AG08396 (cell line): Measurements from ENCODE around the gene CYP3A7.
A peak's percentile ranks its signal among the peaks of the same experiment; 100 is the strongest.
"Not testable (repeated sequence)": the region's sequence is repeated elsewhere in the genome, so short reads cannot be mapped to it uniquely, and the experiment has no call there.

Experiments
- DNase-seq: peaks from one replicate; pipeline ENCODE4 v3.0.0; 2012; ENCODE audit warnings: low spot score, mixed read lengths

Gene CYP3A7

DNA sequence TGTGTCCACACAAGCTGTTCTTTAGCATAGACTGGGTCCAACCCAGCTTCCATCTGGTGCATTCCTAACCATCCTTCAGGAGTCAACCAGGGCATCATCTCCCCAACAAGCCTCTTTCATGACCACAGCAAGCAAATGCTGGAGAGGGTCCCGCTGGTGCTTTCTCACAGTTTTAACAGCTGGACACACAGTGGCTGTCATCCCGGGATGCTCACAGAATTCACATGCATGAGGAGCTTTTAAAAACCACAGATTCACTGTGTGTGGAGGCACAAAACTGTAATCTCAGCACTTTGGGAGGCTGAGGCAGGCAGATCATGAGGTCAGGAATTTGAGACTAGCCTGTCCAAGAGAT lies 6.4 kb upstream of the CYP3A7 start:
- no peak for DNase-seq

DNA sequence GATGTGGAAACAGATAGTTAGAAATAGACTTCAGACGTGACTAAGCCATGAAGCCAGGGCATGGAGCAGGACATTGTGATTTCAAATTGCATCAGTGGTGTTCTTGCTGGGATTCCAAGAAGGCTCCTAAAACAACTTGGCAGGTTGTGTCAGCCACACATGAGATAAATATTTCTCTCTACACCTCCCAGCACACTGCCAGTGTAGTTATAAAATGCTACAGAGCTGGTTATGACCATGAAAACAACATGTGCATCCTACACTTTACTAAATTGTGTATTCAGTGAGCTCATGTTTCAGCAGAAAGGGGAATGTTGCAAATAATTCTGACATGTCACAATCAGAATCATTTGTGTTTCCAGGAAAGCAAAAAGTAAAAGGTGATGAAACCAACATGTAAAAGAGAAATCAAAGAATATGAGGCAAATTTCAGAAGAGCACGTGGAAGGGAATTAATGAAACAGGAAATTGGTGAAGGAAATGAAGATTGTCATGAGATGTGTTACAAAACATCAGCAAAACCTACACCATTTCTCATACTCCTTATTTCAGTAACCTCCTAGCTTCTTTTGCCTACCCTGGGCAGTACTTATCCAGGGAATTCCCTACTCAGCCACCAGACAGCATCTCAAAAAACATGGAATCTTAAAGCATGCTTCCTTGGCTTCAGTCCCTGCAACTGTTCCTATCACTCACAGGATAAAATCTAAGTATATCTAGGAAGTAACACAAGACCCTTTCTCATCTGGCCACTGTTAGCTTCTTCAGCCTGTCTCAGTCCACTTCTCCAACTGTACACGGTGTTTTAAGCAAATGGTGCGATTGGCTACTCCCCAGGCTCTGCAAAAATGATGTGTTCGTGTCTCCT lies 5.8 kb upstream of the CYP3A7 start:
- peak; percentile 16 for DNase-seq

DNA sequence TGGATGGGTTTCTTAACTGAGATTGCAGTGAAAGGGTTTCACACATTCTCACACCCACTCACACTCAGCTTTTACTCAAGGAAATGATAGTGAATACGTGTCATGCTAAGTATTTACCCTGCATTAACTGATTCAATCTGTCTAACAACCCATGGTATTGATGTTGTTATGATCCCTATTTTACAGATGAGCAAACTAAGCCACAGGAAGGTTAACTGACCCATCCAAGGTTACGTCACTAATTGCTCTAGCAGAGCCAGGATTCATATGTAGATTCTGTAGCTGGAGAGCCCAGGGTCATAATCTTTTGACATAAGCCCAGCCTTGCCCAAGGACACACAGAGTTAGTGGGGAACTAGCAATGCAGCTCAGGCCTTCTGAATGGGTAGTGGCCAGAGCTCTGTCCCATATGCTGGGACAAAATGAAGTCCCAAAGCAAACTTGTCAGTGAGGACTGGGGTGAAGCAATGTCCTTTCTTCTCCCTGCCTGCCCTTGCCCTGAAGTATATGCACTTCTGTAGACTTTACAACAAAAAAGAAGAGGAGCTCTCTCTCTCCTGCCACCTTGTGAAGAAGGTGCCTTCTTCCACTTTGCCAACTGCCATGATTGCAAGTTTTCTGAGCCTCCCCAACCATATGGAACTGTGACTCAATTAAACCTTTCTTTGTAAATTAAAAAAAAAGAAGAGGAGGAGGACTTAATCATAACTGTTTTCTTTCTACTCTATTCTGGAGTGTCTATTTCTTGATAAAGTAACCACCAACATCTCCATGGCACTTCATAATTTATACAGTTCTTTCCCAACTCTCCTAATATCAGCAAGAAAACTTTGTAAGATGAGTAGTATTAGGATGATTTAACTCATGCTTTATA lies 4.9 kb upstream of the CYP3A7 start:
- no peak for DNase-seq

DNA sequence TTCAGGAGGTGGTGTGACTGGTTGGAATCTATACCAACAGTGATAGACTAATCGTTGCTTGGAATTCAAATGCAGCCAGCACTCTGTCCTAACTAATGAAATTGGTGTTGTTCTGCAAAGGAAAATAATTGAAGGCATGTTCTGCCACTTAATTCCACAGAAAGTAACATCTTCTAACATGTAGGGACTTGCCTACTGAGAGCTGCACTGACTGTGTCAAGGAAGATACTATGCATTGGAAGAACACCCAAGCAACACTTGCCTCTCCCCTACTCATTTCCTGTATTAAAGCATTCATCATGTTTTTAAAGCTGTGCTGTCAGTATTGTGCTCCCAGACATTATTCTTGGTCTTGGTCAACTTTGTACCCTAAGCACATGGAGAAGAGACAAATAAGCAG lies 2.7 kb upstream of the CYP3A7 start:
- no peak for DNase-seq

DNA sequence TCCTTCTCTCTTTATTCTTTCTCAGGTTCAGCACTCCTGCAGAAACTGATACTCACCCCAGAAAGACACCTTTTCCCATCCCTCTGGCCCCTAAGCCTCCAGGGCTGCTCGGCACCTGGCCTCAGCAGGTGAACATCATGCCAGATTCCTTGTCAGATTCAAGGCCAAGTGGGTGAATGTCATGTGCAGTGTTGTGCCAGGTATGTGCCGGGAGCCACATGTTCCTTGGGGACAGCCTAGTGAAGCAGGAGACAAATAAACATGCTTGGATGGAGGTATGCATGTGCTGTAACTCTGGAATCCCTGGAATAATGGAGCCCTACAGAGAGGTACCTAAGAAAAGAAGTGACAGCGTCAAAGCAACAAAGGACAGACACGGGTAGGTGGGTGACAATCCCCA lies 1.7 kb upstream of the CYP3A7 start:
- DNase-seq, result not testable (repeated sequence)

DNA sequence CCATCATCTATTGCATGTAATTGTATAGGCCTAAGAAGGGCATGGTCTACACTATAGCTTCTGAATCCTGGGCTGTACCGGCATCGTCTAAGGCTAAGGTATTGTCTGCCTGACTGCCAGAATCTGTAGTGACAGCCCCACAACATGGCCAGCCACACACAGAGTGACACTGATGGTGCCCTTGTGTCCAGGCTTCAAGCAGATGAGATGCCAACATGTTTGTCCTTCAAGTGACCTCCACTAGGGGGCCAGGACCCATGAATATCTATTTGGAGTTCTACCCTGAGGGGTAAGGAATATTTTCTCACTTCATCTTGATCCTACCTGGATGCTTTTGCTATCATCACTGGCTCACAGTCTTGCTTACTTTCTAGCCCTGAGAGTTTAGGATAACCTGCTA lies 1.5 kb downstream of the CYP3A7 start:
- no peak for DNase-seq

DNA sequence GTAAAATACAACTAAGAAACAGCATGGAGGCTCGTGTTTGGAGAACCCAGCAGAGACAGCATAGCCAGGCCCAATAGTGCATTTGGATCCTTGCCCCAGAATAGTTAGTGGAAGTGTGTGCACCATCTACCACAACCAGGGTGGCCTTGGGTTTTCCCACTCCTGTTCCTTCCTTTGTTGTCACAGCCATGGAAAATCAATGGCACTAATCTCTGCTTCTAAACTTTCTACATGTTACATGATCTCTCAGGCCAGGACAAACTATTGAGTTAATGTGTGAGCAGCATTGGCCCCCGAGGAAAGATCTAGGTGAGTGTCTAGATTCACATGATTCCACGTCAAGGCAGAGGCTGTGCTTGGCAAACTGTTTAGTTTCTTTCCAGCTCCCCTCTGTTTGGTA lies 2.0 kb downstream of the CYP3A7 start:
- no peak for DNase-seq

DNA sequence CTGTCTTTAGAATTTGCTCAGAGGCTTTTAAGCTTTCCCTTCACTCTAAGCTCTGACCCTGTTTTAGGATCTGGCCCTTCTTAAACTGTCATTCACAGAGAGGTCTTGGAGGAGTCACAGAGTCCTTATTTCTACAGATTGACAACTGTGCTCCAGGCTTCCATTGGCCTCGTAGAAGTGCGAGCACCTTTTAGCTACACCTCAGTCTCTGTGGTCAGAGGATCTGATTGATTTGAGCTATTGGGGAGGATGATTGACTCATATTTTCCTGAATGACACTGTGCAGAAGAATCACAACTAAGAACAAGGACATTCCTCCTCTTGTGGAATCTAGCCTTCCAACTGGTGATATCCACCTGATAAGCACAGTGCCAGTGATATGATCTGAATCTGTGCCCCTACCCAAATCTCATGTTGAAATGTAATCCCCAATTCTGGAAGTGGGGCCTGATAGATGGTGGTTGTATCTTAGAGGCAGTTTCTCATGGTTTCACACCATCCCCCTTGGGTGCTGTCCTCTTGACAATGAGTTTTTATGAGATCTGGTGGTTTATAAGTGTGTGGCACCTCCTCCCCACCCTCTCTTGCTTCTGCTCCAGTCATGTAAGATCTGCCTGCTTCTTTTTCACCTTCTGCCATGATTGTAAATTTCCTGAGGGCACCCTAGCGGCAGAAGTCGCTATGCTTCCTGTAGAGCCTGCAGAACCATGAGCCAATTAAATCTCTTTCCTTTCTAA lies 3.2 kb downstream of the CYP3A7 start:
- DNase-seq, result no peak

DNA sequence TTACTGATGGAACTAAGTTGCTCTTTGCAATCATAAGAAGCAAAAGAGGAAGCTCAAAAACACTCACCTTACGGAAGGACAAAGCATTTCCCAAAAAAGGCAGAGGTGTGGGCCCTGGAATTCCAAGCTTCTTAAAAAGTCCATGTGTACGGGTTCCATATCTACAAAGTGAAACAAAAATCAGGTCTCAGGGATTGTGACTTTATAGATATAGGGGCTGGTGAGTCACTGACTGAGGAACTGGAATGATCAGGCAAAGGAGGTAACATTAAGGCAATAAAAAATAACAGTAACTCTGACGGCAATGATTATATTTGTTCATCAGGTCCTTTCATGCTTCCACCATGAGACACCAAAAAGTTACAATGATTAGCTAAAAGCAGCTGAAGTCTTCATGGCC lies 4.0 kb downstream of the CYP3A7 start:
- no peak for DNase-seq

DNA sequence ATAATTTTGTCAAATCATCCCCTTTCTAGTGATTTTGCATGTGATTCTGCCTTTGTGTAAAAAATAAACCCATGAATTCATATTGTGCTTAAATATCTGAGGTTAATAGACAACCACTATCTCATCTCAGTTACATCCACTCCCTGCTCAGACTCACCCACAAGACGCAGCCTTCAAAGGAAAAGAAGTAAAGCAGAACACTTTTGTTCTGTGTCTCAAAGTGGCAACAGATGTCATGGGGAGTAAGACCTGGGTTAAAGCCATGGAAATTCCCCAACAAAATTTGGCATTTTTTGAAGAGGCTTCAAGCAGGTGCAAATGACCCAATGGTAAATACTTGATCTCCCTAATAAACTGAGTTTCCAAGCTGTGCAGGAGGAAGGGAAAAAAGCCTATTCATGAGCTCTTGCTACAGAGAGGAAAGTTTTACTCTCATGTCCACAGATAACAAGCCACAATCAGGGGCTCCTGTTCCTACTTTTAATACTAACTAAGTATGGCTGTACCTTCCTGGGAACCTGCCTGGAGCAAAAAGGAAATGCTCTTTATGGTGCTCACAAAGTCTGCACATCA lies 4.7 kb downstream of the CYP3A7 start:
- no peak for DNase-seq

DNA sequence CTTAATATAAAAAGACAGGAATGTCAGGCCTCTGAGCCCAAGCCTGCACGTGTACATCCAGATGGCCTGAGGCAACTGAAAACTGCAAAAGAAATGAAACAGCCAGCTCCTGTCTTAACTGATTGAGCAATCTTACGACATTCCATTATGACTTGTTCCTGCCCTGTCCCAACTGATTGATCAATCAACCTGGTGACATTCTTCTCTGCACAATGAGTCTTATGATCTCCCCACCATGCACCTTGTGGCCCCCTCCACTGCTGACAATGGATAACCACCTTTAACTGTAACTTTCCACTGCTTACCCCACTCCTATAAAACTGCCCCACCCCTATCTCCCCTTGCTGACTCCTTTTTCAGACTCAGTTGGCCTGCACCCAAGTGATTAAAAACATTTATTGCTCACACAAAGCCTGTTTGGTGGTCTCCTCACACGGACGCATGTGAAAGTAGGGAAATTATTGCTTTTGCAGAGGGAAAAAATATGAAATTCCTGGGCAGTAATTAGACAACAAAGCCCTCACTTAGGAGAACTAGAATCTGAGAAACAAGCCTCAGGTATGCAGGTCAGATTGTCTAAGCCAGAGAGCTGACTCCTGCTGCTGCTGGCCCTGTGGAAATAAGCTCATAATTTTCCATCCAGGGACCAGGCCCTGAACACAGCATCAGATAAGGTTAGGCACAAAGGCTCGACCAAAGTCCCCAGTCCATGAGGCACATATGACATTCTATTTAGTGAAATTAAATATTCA lies 5.3 kb downstream of the CYP3A7 start:
- no peak for DNase-seq

DNA sequence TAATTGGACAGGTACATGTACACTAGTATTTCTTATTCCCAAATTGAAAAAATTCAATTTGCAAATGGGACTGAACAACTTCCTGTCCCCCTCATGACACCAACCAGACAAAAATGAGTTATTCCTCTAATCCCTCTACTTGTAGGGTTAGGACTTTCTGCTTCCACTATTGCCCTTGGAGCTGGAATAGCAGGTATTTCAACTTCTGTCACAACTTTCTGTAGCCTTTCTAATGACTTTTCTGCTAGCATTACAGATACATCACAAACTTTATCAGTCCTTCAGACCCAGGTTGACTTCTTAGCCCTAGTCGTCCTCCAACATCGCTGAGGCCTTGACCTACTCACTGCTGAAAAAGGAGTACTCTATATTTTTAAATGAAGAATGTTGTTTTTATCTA lies 6.4 kb downstream of the CYP3A7 start:
- DNase-seq, result no peak

DNA sequence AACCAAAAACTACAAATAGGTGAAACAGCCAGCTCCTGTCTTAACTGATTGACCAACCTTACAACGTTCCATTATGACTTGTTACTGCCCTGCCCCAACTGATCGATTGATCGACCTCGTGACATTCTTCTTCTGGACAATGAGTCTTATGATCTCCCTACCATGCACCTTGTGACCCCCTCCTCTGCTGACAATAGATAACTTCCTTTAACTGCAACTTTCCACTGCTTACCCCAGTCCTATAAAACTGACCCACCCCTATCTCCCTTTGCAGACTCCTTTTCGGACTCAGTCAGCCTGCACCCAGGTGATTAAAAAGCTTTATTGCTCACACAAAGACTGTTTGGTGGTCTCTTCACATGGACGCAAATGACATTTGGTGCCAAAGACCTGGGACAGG lies 11.8 kb downstream of the CYP3A7 start:
- not testable (repeated sequence) for DNase-seq

DNA sequence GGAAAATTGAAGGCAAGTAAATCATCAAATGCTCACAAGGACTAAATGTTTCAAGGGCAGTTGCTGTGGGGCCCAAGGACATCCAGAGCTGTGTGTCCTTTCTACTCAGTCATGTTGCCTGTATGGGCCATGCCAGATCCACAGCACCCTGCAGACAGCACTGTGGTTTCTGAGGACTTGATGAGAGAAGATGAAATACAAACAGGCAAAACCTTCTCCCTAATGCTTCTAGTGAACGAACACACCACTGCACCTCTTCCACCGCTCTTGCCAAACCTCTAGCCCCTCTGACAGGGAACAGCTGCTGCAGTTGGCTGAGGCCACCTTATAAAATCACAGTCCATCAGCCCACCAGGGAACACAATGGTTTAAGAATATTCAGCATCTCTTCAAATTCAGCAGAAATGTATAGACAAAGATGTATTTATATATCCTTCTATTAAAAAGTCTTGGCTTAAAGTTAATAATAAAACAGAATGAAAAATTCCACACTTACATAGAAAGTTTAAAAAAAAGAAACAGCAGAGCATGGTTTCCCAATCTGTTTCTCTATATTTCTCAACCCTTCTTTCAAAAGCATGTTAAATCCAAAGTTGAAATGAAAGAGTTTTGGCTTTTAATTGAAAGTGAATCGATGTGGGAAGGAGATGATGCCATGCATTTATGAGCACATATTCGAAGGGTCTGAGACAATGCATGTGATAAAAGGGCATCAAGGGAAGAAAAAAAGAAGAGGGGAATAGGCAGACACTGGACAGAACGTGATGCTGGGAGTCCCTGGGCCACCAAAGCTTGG lies 14.0 kb downstream of the CYP3A7 start:
- no peak for DNase-seq

DNA sequence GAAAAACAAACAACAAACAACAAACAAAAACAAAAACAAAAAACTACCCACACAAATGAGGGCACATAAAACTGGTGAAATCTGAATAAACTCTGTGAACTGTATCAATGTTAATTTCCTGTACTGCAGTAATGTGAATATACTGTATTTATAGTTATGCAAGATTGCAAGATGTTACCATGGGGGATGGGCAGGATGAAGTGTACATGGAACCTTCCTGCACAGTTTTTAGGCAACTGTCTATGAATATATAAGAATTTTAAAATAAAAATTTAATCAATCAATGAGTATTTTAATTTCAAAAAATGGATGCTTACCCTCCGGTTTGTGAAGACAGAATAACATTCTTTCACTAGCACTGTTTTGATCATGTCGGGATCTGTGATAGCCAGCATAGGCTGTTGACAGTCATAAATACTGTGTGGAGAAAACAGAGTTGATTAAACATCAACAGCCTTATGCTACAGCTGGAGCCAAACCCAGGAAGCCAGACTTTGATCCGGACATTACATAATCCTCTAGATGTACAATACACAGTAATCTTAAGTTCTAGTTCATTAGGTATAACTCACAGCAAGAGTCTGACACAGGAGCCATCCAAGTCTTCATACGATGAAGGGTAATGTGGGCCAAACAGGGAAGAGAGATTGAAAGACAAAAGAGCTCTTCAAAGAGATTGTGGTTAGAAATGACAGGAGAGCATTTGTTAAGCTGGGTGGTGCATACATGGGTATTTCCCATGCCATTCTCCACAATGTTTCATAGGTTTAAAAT lies 14.8 kb downstream of the CYP3A7 start:
- no peak for DNase-seq

DNA sequence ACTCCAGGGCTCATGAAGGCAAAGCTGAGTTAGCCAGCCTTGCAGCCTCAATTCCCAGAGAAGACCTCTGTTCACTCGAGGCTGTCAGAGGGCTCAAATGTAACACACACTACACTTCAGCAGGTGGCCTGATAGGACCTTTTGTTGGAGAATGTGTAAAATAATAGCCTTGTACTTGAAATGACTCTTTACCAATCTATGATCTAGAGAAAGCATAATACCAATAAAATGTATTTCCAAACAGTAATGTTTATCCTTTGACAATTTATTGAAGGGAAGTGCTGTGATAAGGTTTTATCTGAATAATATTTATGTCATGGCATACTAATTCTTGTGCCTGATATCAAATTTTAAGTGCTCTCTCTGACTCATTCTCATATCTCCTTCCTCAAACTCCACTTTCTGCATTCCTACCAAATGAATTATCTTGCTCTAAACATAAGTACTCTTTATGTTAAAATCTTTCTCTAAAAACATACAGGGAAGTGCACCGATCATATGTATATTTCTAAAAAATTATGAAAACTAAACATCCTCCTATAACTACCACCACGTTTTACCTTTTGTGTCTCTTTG lies 20.9 kb downstream of the CYP3A7 start:
- no peak for DNase-seq

DNA sequence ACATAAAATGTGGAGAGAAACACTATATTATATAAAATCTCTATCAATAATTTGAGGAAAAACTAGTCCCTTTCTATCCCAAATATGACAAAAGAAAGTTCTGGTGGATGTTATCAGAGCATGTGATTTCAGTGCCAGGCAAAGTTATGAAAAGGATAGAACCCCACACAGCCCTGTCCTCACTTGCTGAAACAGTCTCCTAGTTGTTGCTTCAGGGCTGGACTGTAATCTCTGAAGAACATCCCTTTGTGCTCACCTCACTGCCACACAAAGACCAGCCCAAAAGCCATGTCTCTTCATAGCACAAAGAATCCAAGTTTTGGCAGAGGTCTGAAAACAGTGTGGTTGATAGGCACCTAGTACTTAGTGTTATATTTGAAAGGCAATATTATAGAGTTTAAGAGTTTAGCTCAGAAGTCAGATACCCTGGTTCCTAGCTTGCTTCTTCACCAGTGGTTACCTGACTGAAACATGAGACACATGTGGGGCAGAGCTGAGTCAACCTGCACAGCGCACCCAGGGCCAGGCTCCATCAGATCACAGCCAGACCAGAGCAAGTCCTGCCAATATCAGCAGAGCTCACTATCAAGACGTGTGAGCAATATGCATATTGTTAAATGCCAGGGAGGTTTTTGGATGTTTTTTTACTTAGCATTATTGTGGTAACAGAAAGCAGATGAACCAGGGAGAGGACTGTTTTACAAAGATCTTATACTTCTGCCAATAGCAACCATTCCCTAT lies 25.0 kb downstream of the CYP3A7 start:
- no peak for DNase-seq

DNA sequence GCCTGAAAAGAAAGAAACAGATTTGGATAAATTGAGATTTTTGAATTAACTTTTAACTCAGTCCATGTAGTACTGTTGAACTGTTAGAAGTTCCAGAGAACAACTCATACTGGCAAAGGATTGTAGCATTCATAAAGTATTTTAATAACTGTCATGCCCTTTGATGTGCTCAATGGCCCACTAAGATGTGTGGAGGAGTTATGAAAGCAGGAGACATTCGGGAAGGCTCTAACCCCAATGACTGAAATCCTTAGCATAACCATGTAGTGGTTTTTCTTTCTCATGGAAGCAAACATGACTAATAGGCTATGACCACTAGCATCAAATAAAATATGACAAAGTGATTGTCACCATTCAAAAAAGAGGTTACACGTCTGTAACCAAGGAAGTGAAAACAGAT lies 25.7 kb downstream of the CYP3A7 start:
- no peak for DNase-seq

DNA sequence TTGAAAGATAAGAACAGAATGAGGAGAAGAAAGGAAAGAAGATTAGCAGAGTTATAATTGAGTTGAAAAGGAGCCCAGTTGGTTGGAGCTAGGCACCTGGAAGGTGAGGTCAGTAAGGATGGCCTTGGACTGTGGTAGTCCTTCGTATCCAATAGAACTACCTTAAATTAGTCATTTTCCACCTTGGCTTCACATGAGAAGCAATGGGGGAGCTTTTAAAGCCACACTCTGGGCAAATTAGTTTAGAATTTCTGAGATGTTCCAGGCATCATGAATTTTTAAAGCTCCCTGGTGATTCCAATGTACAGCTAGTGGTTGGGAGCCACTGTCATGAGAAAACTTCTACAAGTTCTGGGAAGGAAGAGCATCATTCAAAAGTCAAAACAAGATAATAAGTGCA lies 27.9 kb downstream of the CYP3A7 start:
- DNase-seq, result no peak
